HuH-7.5 (cell line): ENCODE data around the gene SEZ6L.

Experiments used
- DNase-seq: peaks from one replicate; pipeline ENCODE4 v3.0.0; 2011; ENCODE audit warnings: low spot score

Gene SEZ6L

GRCh38 chr22:26245001-26245400, 75.7 kb downstream of the SEZ6L start:
- no peak for DNase-seq

DNA sequence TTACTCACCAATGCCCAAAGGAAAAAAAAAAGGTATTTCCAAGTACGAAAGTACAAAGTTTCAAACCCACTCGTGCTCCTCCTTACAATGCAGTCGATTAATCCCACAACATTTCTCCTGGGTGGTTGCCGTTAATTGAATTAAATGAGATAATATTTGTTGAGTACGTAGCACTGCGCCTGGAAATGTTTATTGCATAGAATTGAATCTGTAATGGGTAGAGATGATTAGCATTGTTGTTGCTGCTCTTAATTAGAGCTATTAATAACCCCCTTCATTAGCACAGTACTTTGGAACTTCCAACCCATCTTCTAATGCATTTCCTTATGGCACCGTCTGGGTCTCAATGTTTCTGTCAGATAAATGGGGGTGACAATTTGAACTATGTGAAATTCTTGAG, 77.3 kb downstream of the SEZ6L start:
- no peak for DNase-seq

GRCh38 chr22:26251869-26252268, 82.6 kb downstream of the SEZ6L start:
- DNase-seq: no peak

DNA sequence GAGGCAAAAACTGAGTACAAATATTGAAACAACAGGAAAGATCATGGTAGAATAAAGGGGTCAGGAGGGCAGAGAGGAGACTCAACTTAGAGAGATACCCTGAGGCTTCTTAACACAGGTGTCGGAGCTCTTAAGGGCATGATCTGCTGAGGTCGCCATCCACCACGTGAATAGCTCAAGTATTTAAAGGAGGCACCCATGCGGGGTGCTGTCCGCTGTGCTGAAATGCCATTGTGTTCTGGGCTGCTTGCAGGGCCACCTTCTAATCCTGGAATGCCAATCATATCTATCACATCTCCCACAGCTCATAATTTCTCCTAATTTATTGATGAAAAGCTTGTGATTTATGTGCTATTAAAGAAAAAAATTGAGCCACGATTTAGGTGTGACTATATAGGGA, 90.2 kb downstream of the SEZ6L start:
- DNase-seq: no peak

DNA sequence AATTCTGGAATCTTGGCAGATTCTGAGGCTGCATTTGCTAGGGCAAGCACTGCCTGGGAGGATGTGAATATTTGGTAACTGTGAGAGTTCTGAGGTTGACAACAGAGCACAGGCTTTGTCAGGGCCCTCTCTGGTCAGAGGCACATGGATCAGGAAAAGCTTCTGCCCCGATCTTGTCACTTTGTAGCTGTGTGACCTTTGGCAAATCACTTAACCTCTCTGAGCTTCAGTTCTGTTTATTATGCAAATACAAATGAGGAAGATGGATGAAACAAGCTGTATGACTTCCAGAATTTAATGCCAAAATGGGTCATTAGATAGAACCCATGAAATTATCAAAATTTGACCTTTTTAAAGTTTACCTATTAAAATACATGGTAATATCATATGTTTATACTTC, 94.9 kb downstream of the SEZ6L start:
- DNase-seq: no peak

DNA sequence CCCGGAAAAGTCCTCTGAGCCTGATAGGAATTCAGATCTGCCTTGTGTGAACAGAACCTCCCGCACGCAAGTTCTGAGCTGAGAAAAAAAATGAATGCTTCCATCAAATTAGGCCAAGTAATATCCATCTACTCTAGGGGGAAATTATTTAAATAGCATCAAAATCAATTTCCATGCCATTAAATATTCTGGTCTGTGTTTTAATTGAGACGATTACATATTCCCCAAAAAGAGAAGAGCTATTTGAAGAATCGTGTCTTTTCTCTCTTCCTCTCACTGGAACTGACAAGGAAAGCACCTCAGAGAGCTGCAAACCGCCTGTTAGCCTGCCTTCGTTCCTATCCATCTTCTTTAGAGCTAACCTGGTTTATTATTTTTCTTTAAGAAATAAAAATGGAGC, 96.0 kb downstream of the SEZ6L start:
- DNase-seq: no peak

- no peak for DNase-seq
Measured at GRCh38 chr22:26265909-26266308, 96.6 kb downstream of the SEZ6L start.

DNA sequence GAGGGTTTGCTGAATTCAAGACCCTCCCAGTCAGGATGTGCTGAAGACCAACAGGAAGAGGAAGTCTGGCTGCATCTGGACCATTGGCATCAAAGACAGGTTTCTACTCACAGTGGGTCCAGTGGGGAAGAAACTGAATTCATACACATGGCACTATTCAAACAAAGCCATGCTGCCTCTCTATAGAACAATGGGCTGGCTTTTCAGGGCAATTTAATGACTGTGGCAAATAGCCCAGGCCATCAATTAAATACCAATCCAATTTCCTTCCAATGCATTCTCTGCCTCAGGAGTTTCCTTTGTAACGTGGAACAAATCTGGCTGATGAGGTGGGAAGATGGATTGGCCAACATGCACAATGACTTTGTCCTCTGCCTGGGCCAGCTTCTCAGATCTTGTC, 98.6 kb downstream of the SEZ6L start:
- DNase-seq: no peak

DNA sequence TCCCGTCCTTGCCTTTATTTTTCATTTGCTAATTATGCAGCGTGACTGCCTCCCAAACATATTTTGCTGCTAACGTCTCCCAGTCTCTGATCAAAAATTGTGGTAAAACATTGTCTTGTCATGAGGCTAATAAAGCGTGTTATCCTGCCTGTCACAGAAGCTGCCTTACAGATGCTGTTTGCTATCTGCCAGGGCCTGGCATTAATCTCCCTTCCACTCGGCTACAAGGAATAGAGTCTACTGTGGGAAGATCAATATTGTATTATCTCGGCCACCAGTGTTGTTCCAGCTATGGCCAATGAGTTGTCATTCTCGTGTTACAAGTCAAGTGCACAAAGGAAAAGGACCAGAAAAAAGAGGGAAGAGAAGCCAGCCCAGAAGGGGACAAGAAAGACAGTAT, 100.3 kb downstream of the SEZ6L start:
- no peak for DNase-seq

DNA sequence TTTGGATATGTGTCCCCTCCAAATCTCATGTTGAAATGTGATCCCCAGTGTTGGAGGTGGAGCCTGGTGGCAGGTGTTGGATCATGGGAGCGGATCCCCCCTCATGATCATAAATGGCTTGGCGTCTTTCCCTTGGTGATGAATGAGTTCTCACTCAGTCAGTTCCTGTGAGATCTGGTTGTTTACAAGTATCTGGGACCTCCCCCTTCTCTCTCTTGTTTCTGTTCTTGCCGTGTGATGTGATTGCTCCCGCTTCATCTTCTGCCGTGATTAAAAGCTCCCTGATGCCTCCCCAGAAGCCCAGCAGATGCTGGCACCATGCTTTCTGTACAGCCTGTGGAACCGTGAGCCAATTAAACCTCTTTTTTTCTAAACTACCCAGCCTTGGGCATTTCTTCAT, 102.2 kb downstream of the SEZ6L start:
- no peak for DNase-seq

GRCh38 chr22:26273011-26273675, 103.9 kb downstream of the SEZ6L start:
- DNase-seq: no peak

- no peak for DNase-seq
Measured at GRCh38 chr22:26276529-26277160, 107.4 kb downstream of the SEZ6L start.

GRCh38 chr22:26281941-26282340, 112.7 kb downstream of the SEZ6L start:
- no peak for DNase-seq

- no peak for DNase-seq
Measured at GRCh38 chr22:26283330-26283729, 114.1 kb downstream of the SEZ6L start.

DNA sequence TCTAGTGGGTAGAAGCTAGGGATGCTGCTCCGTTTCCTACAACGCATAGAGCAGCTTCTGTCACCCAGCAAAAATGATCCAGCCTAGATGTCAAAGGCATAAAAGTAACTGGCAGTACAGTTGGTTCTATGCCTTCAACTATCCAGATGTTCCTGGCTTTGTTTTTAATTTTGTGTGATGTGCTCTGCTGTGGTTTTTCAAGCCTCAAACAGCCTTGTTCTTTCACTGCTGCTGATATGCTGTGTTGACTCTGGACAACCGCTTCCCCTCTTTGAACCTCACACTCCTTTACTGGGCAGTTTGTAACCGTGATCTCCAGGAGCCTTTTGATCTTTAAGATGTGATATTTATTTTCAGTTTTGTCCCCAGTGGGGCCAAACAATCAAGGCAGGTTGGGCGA, 116.4 kb downstream of the SEZ6L start:
- no peak for DNase-seq

DNA sequence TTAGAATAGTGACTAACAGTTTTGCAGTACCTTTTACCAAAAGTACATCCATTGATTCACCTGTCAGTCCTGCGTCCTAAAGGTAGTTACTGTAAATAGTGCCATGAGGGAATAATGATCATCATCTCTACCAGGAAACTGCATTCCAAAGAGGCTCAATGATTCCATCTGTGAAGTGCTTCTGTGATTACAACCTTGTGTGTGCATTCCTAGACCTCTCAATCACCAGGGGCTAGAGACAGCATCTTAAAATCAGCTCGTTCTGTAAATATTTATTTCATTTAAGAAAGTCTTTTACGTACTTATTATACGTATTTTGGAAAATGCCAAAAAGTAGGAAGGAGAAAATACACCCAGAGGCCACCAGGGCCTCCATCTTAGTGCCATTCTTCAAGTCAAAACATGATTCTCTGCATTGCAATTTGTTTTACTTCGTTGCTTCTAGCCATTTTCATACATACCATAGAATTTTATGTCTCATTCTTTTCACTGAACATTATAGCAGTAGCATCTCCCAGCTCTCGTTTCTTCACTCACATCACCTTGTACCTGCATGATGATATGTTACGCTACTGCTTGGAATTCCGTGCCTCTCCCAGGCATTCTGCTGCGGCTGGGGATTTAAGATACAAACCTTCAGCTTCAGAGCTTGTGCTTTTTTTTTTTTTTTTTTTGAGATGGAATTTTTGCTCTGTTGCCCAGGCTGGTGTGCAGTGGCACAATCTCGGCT, 117.0 kb downstream of the SEZ6L start:
- no peak for DNase-seq

DNA sequence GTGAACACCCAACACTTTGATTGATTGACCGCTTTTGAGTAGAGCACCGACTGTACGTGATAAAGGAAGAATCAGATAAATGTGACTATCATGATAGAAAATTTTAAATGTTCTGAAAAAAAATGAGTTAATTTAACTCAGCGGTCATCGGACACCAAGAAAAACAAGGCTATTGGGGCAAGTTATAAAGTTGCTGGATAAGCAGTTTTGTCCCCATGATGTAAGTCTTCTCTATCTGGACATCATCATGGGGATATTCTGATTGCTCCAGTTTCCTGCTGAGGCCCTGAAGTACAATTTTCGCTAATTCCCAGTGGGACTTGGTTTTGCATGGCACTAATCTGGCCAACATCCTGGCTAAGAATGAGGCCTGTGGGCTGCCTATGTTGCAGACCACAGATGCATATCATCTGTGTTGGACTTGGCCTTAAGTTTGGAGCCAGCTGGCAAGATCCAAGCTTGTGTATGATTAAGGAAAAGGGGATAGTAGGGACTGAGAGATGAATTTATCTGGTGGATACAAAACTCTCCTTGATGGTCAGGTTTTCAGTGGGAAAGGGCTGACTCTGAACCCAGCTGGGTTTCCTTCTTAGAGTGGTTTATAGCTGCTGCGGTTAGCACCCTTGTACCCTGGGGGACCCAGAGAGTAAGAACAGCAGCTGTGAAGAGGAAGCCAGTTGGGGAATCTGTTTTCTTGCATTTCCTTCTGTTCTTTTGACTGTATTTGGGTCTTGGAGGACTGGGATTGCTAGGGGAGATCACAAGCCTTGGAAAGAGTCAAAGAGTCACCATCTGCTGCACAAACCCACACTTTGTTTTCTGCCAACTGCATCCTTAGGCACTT, 118.3 kb downstream of the SEZ6L start:
- no peak for DNase-seq

- DNase-seq: no peak
Measured at GRCh38 chr22:26289611-26290101, 120.4 kb downstream of the SEZ6L start.

DNA sequence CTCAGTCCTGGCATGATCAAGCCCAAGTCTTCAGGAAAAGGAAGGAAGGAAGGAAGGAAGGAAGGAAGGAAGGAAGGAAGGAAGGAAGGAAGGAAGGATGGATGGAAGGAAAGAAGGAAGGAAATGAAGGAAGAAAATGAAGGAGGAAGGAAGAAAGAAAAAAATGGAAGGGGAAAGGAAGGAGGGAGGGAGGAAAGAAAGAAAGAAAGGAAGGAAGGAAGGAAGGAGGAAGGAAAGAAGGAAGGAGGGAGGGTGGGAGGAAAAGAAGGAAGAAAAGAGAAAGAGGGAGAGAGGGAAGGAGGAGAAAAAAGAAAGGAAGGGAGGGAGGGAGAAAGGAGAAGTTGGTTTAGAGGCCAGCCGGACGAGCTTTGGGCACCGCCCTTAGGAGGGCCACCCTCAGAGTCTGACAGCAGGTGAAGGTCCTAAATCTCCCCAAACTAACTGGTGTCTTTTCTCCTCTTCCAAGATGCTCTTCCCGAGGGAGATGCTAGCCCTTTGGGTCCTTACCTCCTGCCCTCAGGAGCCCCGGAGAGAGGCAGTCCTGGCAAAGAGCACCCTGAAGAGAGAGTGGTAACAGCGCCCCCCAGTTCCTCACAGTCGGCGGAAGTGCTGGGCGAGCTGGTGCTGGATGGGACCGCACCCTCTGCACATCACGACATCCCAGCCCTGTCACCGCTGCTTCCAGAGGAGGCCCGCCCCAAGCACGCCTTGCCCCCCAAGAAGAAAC, 122.8 kb downstream of the SEZ6L start:
- DNase-seq: no peak

GRCh38 chr22:26292667-26292995, 123.4 kb downstream of the SEZ6L start:
- DNase-seq: no peak

- DNase-seq: no peak
Measured at GRCh38 chr22:26295563-26296126, 126.4 kb downstream of the SEZ6L start.
